ENCODE data around the gene ALAS1. TPM values are rescaled to one million over a fixed set of nuclear protein-coding genes. Genes with fewer than 3 reads are reported as not detected.

The ALAS1 gene
- total RNA-seq, 1 experiment from 2014 or later = 58.6 TPM

DNA sequence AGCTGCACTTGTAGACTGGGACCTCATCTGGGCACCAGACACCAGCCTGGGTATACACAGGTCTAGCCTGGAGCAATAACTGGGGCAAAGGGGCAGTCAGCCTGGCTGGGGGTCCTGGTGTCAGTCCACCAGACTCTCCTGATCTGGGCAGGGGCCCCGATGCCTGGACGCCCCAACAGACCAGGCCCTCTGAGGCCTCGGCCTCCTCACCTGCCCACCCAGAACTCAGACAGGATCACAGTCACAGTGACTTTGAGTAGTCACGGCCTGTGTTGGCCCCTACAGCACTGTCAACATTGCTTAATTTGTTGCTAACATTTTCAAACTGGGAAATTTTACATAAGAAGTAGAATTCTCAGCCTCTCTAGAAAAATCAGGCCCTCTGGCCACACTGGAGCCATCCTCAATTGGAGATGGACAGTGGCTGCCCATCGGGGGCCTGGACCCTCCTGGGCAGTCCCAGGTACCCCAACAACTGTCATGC lies 35.2 kb downstream of the ALAS1 start:
- DNase-seq (ENCODE audit: low spot score) = no peak
- CTCF ChIA-PET = no interaction called here
- Histone ChIP-seq H3K36me3 (ENCODE audit: insufficient read depth, low read length, poor library complexity, severe bottlenecking) (no peaks in the 10 kb centered on the region), H3K27me3 (replicated peaks; ENCODE audit: insufficient read depth, low read depth, low read length, poor library complexity) (no peaks in the 10 kb centered on the region), H3K4me1 (ENCODE audit: insufficient read depth, low read length, poor library complexity, severe bottlenecking) (no peaks in the 10 kb centered on the region), H3K9me3 (ENCODE audit: low read depth, low read length, poor library complexity, severe bottlenecking) (no peaks in the 10 kb centered on the region), H3K4me3 (ENCODE audit: low read depth, low read length, poor library complexity, severe bottlenecking) (no peak overlapping the region), H3K27ac (ENCODE audit: low read depth, low read length, poor library complexity, severe bottlenecking) (no peak overlapping the region)
- intact Hi-C loops (cut with micrococcal nuclease; ENCODE audit: unreplicated experiment) = no loop called here
- no peak for TF ChIP-seq CTCF (conservative IDR thresholded peaks at IDR 0.05; ENCODE audit: low read depth, low read length)
- TF ChIP-seq EZH2 (IDR thresholded peaks at IDR 0.05; ENCODE audit: borderline replicate concordance, low read depth, low read length, poor library complexity, severe bottlenecking) = no peak
- no TSS peak for BruUV-seq (replicated peaks)
- POLR2A ChIA-PET (ENCODE audit: low non-redundant PET) = no interaction called here

DNA sequence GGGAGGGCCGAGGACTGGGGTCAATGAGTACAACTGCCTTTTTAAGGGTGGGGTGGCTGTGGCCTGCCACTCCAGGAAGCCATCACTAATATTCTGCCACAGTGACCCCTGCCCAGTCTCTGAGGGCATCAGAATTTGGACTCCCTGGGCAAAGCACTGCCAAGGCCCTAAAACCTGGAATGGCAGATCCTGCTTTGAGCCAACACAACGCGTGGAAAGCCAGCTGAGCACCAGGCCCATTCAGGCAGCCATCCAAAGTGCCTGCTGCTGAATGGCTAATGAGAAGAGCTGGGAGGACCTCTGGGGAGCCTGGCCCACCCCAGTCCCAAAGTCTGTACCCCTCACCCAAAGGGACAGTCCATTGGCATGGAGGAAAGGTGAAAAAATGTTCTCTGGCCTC lies 36.0 kb downstream of the ALAS1 start:
- CTCF ChIA-PET = no interaction called here
- Histone ChIP-seq H3K36me3 (ENCODE audit: insufficient read depth, low read length, poor library complexity, severe bottlenecking) (no peaks in the 10 kb centered on the region), H3K27me3 (replicated peaks; ENCODE audit: insufficient read depth, low read depth, low read length, poor library complexity) (no peaks in the 10 kb centered on the region), H3K9me3 (ENCODE audit: low read depth, low read length, poor library complexity, severe bottlenecking) (no peaks in the 10 kb centered on the region), H3K4me1 (ENCODE audit: insufficient read depth, low read length, poor library complexity, severe bottlenecking) (no peaks in the 10 kb centered on the region), H3K4me3 (ENCODE audit: low read depth, low read length, poor library complexity, severe bottlenecking) (no peak overlapping the region), H3K27ac (ENCODE audit: low read depth, low read length, poor library complexity, severe bottlenecking) (no peak overlapping the region)
- TF ChIP-seq CTCF (conservative IDR thresholded peaks at IDR 0.05; ENCODE audit: low read depth, low read length) (no peak), EZH2 (IDR thresholded peaks at IDR 0.05; ENCODE audit: borderline replicate concordance, low read depth, low read length, poor library complexity, severe bottlenecking) (no peak)
- BruUV-seq (replicated peaks) = no TSS peak
- POLR2A ChIA-PET (ENCODE audit: low non-redundant PET) = no interaction called here
- DNase-seq (ENCODE audit: low spot score) = no peak
- intact Hi-C loops (cut with micrococcal nuclease; ENCODE audit: unreplicated experiment) = no loop called here

GRCh38 chr3:52234516-52235447 lies 36.8 kb downstream of the ALAS1 start:
- Histone ChIP-seq H3K27me3 (replicated peaks; ENCODE audit: insufficient read depth, low read depth, low read length, poor library complexity) (no peaks in the 10 kb centered on the region), H3K4me3 (ENCODE audit: low read depth, low read length, poor library complexity, severe bottlenecking) (no peak overlapping the region), H3K36me3 (ENCODE audit: insufficient read depth, low read length, poor library complexity, severe bottlenecking) (no peaks in the 10 kb centered on the region), H3K9me3 (ENCODE audit: low read depth, low read length, poor library complexity, severe bottlenecking) (no peaks in the 10 kb centered on the region), H3K4me1 (ENCODE audit: insufficient read depth, low read length, poor library complexity, severe bottlenecking) (peaks cover under 1% of the 10 kb centered on the region), H3K27ac (ENCODE audit: low read depth, low read length, poor library complexity, severe bottlenecking) (no peak overlapping the region)
- CTCF ChIA-PET = no interaction called here
- TF ChIP-seq EZH2 (IDR thresholded peaks at IDR 0.05; ENCODE audit: borderline replicate concordance, low read depth, low read length, poor library complexity, severe bottlenecking) (no peak), CTCF (conservative IDR thresholded peaks at IDR 0.05; ENCODE audit: low read depth, low read length) (no peak)
- no TSS peak for BruUV-seq (replicated peaks)
- DNase-seq (ENCODE audit: low spot score) = no peak
- POLR2A ChIA-PET (ENCODE audit: low non-redundant PET) = no interaction called here
- intact Hi-C loops (cut with micrococcal nuclease; ENCODE audit: unreplicated experiment) = no loop called here

Data from A673 (cell line).